ENCODE results near the gene NOTCH2. TPM values are rescaled to one million over a fixed set of nuclear protein-coding genes. Genes with fewer than 3 reads are reported as not detected.
"Not testable (repeated sequence)": the region's sequence is repeated elsewhere in the genome, so short reads cannot be mapped to it uniquely, and the experiment has no call there.

Gene NOTCH2
- total and polyA plus RNA-seq, 2 donors (not counting 1 experiment from before 2014, with no cell fraction given) = 32.1 to 184 TPM

DNA sequence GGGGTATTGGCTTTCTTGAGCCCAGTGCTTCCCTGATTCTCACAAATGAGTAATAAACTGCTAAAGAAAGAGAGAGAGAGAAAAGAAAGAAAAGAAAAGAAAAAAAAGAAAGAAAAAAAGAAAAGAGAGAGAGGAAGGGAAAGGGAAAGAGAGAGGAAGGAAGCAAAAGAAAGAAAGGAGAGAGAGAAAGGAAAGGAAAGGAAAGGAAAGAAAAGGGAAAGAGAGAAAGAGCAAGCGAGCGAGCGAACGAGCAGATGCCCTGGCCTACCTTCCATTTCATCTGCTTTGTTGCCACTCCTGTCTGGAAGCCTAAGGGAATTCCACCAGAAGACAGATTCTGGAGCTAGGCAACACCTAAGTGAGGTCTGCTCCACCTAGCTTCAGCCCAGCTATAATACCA lies 27.7 kb downstream of the NOTCH2 start:
- H3K4me3 Mint-ChIP-seq; H3K27ac Mint-ChIP-seq; H3K4me3 ChIP-seq (ENCODE audit: control extremely low read depth in 1 of 5, extremely low read depth in 1 of 5, insufficient read depth in 1 of 5, low read depth in 2 of 5, low read length in 4 of 5); H3K4me1 ChIP-seq (ENCODE audit: control insufficient read depth in 2 of 2, insufficient read depth in 2 of 2, low read length in 2 of 2); H4K20me1 ChIP-seq (ENCODE audit: control insufficient read depth, insufficient read depth, low read length, poor library complexity, severe bottlenecking); H2AFZ ChIP-seq (ENCODE audit: insufficient read depth, low read depth, low read length, poor library complexity, severe bottlenecking); H3K4me2 ChIP-seq (replicated peaks; ENCODE audit: low read depth, low read length, poor library complexity, severe bottlenecking); H3K27ac ChIP-seq (ENCODE audit: low read length in 2 of 2); H3K9me3 ChIP-seq (ENCODE audit: control extremely low read depth in 1 of 3, control insufficient read depth in 2 of 3, insufficient read depth in 1 of 3, low read length in 2 of 3); POLR2A ChIA-PET; intact Hi-C loops (cut with micrococcal nuclease); CTCF ChIA-PET; H3K27me3 Mint-ChIP-seq; H3K27me3 ChIP-seq (replicated peaks in 1 of 4; ENCODE audit: control extremely low read depth in 1 of 4, control insufficient read depth in 3 of 4, insufficient read depth in 4 of 4, low read length in 3 of 4); H3K36me3 ChIP-seq (replicated peaks in 1 of 2; ENCODE audit: control extremely low read depth in 1 of 2, control insufficient read depth in 1 of 2, extremely low read depth in 1 of 2, insufficient read depth in 2 of 2, low read length in 1 of 2); ATAC-seq (ENCODE audit: low read depth); H3K4me1 Mint-ChIP-seq; H3K79me2 ChIP-seq (ENCODE audit: control insufficient read depth, insufficient read depth, low read length); H3K9me3 Mint-ChIP-seq (ENCODE audit: insufficient read depth); DNase-seq; H3K9ac ChIP-seq (ENCODE audit: low read length): not testable (repeated sequence)
- no CpG with 5 or more reads among the region's 4 CpGs for WGBS (ENCODE audit: insufficient coverage)

DNA sequence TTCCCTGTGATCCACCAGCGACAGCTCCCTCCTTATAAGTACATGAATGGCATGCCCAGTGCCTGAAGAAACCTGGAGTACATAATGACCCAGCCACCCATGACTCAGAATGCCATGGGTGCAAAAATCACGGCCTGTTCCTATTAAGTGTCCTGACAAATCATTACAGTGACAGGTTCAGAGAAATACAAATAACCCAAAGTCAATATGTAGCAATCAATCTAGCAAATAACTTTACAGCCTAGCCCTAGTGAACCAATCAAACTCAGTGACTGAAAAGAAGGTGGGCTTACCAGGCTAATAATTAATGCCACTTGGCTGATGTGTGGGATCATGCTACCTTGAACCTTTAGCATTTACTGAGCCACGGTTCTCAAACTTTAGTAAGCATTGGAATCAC lies 37.2 kb downstream of the NOTCH2 start:
- H3K9me3 ChIP-seq (ENCODE audit: control extremely low read depth in 1 of 3, control insufficient read depth in 2 of 3, insufficient read depth in 1 of 3, low read length in 2 of 3); CTCF ChIA-PET; ATAC-seq (ENCODE audit: low read depth); H3K79me2 ChIP-seq (ENCODE audit: control insufficient read depth, insufficient read depth, low read length); H3K27ac ChIP-seq (ENCODE audit: low read length in 2 of 2); H3K4me1 Mint-ChIP-seq; H3K27me3 Mint-ChIP-seq; DNase-seq; H3K36me3 ChIP-seq (replicated peaks in 1 of 2; ENCODE audit: control extremely low read depth in 1 of 2, control insufficient read depth in 1 of 2, extremely low read depth in 1 of 2, insufficient read depth in 2 of 2, low read length in 1 of 2); intact Hi-C loops (cut with micrococcal nuclease); H3K4me3 Mint-ChIP-seq; H3K9me3 Mint-ChIP-seq (ENCODE audit: insufficient read depth); H3K4me3 ChIP-seq (ENCODE audit: control extremely low read depth in 1 of 5, extremely low read depth in 1 of 5, insufficient read depth in 1 of 5, low read depth in 2 of 5, low read length in 4 of 5); POLR2A ChIA-PET; H3K4me1 ChIP-seq (ENCODE audit: control insufficient read depth in 2 of 2, insufficient read depth in 2 of 2, low read length in 2 of 2); H4K20me1 ChIP-seq (ENCODE audit: control insufficient read depth, insufficient read depth, low read length, poor library complexity, severe bottlenecking); H3K27ac Mint-ChIP-seq; H3K9ac ChIP-seq (ENCODE audit: low read length); H3K27me3 ChIP-seq (replicated peaks in 1 of 4; ENCODE audit: control extremely low read depth in 1 of 4, control insufficient read depth in 3 of 4, insufficient read depth in 4 of 4, low read length in 3 of 4); H2AFZ ChIP-seq (ENCODE audit: insufficient read depth, low read depth, low read length, poor library complexity, severe bottlenecking); H3K4me2 ChIP-seq (replicated peaks; ENCODE audit: low read depth, low read length, poor library complexity, severe bottlenecking): not testable (repeated sequence)
- no CpG with 5 or more reads among the region's 3 CpGs for WGBS (ENCODE audit: insufficient coverage)

DNA sequence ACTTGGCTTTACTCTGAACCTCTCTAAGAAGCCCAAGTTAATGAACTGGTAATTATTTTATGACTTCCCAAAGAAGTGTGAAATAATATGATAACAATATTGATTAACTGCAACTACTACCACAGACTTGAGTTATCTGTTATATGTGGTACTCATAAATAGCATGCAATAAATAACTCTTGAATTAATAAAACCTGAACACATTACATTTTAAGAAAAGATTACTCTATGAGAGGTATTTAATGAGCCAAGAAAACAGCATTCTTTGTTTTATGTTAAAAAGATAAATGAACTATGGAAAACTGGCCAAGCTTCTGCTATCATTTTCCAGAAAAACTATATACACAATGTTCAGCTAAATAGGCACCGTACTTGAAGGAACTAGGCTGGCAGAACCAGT lies 45.7 kb downstream of the NOTCH2 start:
- H3K27me3 ChIP-seq (replicated peaks in 1 of 4; ENCODE audit: control extremely low read depth in 1 of 4, control insufficient read depth in 3 of 4, insufficient read depth in 4 of 4, low read length in 3 of 4); CTCF ChIA-PET; H3K27ac Mint-ChIP-seq; H3K27me3 Mint-ChIP-seq; H3K4me2 ChIP-seq (replicated peaks; ENCODE audit: low read depth, low read length, poor library complexity, severe bottlenecking); H3K79me2 ChIP-seq (ENCODE audit: control insufficient read depth, insufficient read depth, low read length); H3K9me3 ChIP-seq (ENCODE audit: control extremely low read depth in 1 of 3, control insufficient read depth in 2 of 3, insufficient read depth in 1 of 3, low read length in 2 of 3); H4K20me1 ChIP-seq (ENCODE audit: control insufficient read depth, insufficient read depth, low read length, poor library complexity, severe bottlenecking); H3K27ac ChIP-seq (ENCODE audit: low read length in 2 of 2); H3K4me3 ChIP-seq (ENCODE audit: control extremely low read depth in 1 of 5, extremely low read depth in 1 of 5, insufficient read depth in 1 of 5, low read depth in 2 of 5, low read length in 4 of 5); H3K9me3 Mint-ChIP-seq (ENCODE audit: insufficient read depth); H3K4me3 Mint-ChIP-seq; H3K36me3 ChIP-seq (replicated peaks in 1 of 2; ENCODE audit: control extremely low read depth in 1 of 2, control insufficient read depth in 1 of 2, extremely low read depth in 1 of 2, insufficient read depth in 2 of 2, low read length in 1 of 2); H3K4me1 Mint-ChIP-seq; intact Hi-C loops (cut with micrococcal nuclease); ATAC-seq (ENCODE audit: low read depth); H3K4me1 ChIP-seq (ENCODE audit: control insufficient read depth in 2 of 2, insufficient read depth in 2 of 2, low read length in 2 of 2); DNase-seq; POLR2A ChIA-PET; H3K9ac ChIP-seq (ENCODE audit: low read length); H2AFZ ChIP-seq (ENCODE audit: insufficient read depth, low read depth, low read length, poor library complexity, severe bottlenecking): not testable (repeated sequence)
- no CpG with 5 or more reads among the region's 1 CpG for WGBS (ENCODE audit: insufficient coverage)

DNA sequence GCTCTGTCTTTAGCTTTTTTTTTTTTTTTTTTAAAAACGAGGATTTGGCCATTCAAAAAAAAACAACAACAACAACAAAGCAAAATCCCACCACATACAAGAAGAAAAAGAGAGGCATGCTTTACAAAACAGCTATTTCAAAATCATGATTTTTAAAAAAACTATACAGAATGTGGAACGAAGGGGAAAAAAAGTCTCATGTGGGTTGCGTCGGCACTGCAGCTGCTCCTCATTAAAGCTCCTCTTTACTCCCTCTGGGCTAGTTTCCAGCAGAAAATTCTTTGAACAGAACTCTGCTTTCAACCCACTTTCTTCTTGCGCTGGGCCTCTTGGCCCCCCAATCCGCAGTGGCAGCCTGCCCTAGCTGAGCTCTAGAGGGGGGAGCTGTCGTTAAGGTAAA lies 54.5 kb downstream of the NOTCH2 start:
- WGBS (ENCODE audit: insufficient coverage) = no CpG with 5 or more reads among the region's 7 CpGs
- H3K9me3 Mint-ChIP-seq (ENCODE audit: insufficient read depth); H3K27ac ChIP-seq (ENCODE audit: low read length in 2 of 2); H3K79me2 ChIP-seq (ENCODE audit: control insufficient read depth, insufficient read depth, low read length); H3K9ac ChIP-seq (ENCODE audit: low read length); H3K27ac Mint-ChIP-seq; H3K36me3 ChIP-seq (replicated peaks in 1 of 2; ENCODE audit: control extremely low read depth in 1 of 2, control insufficient read depth in 1 of 2, extremely low read depth in 1 of 2, insufficient read depth in 2 of 2, low read length in 1 of 2); H3K4me2 ChIP-seq (replicated peaks; ENCODE audit: low read depth, low read length, poor library complexity, severe bottlenecking); ATAC-seq (ENCODE audit: low read depth); H3K27me3 Mint-ChIP-seq; POLR2A ChIA-PET; H3K4me1 ChIP-seq (ENCODE audit: control insufficient read depth in 2 of 2, insufficient read depth in 2 of 2, low read length in 2 of 2); intact Hi-C loops (cut with micrococcal nuclease); H3K9me3 ChIP-seq (ENCODE audit: control extremely low read depth in 1 of 3, control insufficient read depth in 2 of 3, insufficient read depth in 1 of 3, low read length in 2 of 3); H3K4me3 ChIP-seq (ENCODE audit: control extremely low read depth in 1 of 5, extremely low read depth in 1 of 5, insufficient read depth in 1 of 5, low read depth in 2 of 5, low read length in 4 of 5); H4K20me1 ChIP-seq (ENCODE audit: control insufficient read depth, insufficient read depth, low read length, poor library complexity, severe bottlenecking); CTCF ChIA-PET; DNase-seq; H3K4me3 Mint-ChIP-seq; H3K27me3 ChIP-seq (replicated peaks in 1 of 4; ENCODE audit: control extremely low read depth in 1 of 4, control insufficient read depth in 3 of 4, insufficient read depth in 4 of 4, low read length in 3 of 4); H2AFZ ChIP-seq (ENCODE audit: insufficient read depth, low read depth, low read length, poor library complexity, severe bottlenecking); H3K4me1 Mint-ChIP-seq: not testable (repeated sequence)
